Spleen (tissue), 11 donors: ENCODE measurements around the gene CDK18. TPM values are rescaled to one million over a fixed set of nuclear protein-coding genes. Genes with fewer than 3 reads are reported as not detected.

ENCODE experiments used
- DNase-seq: peaks from one replicate; pipeline ENCODE4 v3.0.0-alpha.2; 2020
- H3K27ac ChIP-seq, 8 donors: fragments of 200-600 bp; sonication (generic) in 7 of 8; 1 replicate in 4 of 8; 2 replicates in 4 of 8; pipeline versions ENCODE4 v1.5.0 to v1.8.0; 2016 to 2021; ENCODE audit warnings: inconsistent platforms in 4 of 8, mild to moderate bottlenecking in 4 of 8, moderate library complexity in 1 of 8
- H3K27me3 ChIP-seq, 7 donors: fragments of 200-600 bp; sonication (generic) in 6 of 7; replicated peaks in 1 of 7; 1 replicate in 4 of 7; 2 replicates in 3 of 7; pipeline versions ENCODE4 v1.5.0 to v1.8.0; 2016 to 2021; ENCODE audit warnings: inconsistent platforms in 3 of 7, mild to moderate bottlenecking in 1 of 7
- H3K36me3 ChIP-seq, 6 donors: fragments of 200-600 bp; sonication (generic) in 5 of 6; 1 replicate in 4 of 6; 2 replicates in 2 of 6; pipeline versions ENCODE4 v1.5.0 to v1.8.0; 2016 to 2021; ENCODE audit warnings: inconsistent platforms in 2 of 6
- H3K4me1 ChIP-seq, 6 donors: fragments of 200-600 bp; sonication (generic) in 5 of 6; 1 replicate in 3 of 6; 2 replicates in 3 of 6; pipeline versions ENCODE4 v1.5.0 to v1.8.0; 2016 to 2021; ENCODE audit warnings: inconsistent platforms in 3 of 6
- H3K4me3 ChIP-seq, 8 donors: fragments of 200-600 bp; sonication (generic) in 7 of 8; 1 replicate in 4 of 8; 2 replicates in 4 of 8; pipeline versions ENCODE4 v1.5.0 to v1.8.0; 2016 to 2021; ENCODE audit warnings: inconsistent platforms in 4 of 8, mild to moderate bottlenecking in 4 of 8, moderate library complexity in 2 of 8
- H3K9me3 ChIP-seq, 8 donors: fragments of 200-600 bp; sonication (generic) in 7 of 8; 1 replicate in 4 of 8; 2 replicates in 4 of 8; pipeline versions ENCODE4 v1.5.0 to v1.8.0; 2016 to 2021; ENCODE audit warnings: inconsistent platforms in 4 of 8
- CTCF ChIP-seq, 11 experiments: fragments of 200-600 bp in 7 of 11; fragments of 450-650 bp in 4 of 11; sonication (generic) in 4 of 11; IDR thresholded peaks in 8 of 11; conservative IDR thresholded peaks in 3 of 11; 1 replicate in 7 of 11; 2 replicates in 4 of 11; pipeline versions ENCODE4 v1.4.0 to v1.8.0; 2016 to 2021; ENCODE audit warnings: antibody characterized with exemption in 11 of 11, inconsistent platforms in 4 of 11, mild to moderate bottlenecking in 1 of 11
- POLR2A ChIP-seq, 3 donors: fragments of 450-650 bp; IDR thresholded peaks; one replicate each; pipeline ENCODE4 v1.5.1; 2017; ENCODE audit warnings: antibody characterized with exemption in 3 of 3, mild to moderate bottlenecking in 1 of 3
- POLR2AphosphoS5 ChIP-seq, 3 donors: sonication (generic); formaldehyde crosslinking; IDR thresholded peaks; one replicate each; pipeline ENCODE4 v1.5.1; 2017; ENCODE audit warnings: antibody characterized with exemption in 3 of 3
- WGBS, 5 donors: extraction: QIAGEN DNeasy Blood & Tissue Kit in 3 of 5; methylation state at CpG; one replicate each; pipeline versions ENCODE4 v1.1.5 to v1.1.7; 2013 to 2018; 5-methylcytosine and 5-hydroxymethylcytosine counted together
- intact Hi-C: fragments of 100-400 bp; cut with DNase I; formaldehyde crosslinking; loops from one replicate; pipeline ENCODE4 v1.15.0; 2023; ENCODE audit warnings: low total_unique reads
- polyA plus RNA-seq, 3 donors: library from polyadenylated mRNA; stranded (reverse); fragments of 200-250 nt; gene quantifications; one replicate each; pipeline ENCODE4 v1.2.1, GENCODE V29; 2013
- total RNA-seq, 7 donors: library from RNA; depleted of rRNA in 3 of 7; stranded (reverse); fragments of >200 nt in 3 of 7; fragmentation: NEBNext Ultra II Directional in 4 of 7; extraction: Animal tissue kit (Norgen Biotek cat#: 25700) in 4 of 7; gene quantifications; one replicate each; pipeline versions ENCODE4 v1.1.0 to v1.2.1, GENCODE V29; 2016 to 2021
- donor health status: healthy with polysubstance abuse.
- donor health status: DM: no; HTN: no; CAD: no; lungs with moderate emphysema.
- donor health status: DM: no; HTN: no; CAD: no.
- donor health status: Bipolar disorder and iron deficiency.
- donor health status: healthy.
- donor health status: DM: no; HTN: no; CAD: no.
- donor health status: DM: yes; HTN: yes; CAD: no.

Gene CDK18
- total and polyA plus RNA-seq, 10 donors: 3.5 to 25.3 (median 17.8) TPM

GRCh38 chr1:205580140-205580922 lies 75.9 kb downstream of the CDK18 start:
- TF ChIP-seq CTCF (IDR thresholded peaks at IDR 0.05 in 8 of 11, conservative IDR thresholded peaks at IDR 0.05 in 3 of 11): no peak
- TF ChIP-seq POLR2AphosphoS5 (IDR thresholded peaks at IDR 0.05): no peak
- no peak for TF ChIP-seq POLR2A (IDR thresholded peaks at IDR 0.05)
- intact Hi-C loops: loop anchor here (10.0 kb wide), 1 partner anchor 46 kb away; no protein-coding TSS in a partner anchor
- Histone ChIP-seq H3K4me1 (peaks cover 0 to 24% (median 14%) of the 10 kb centered on the region in 6 donors), H3K27me3 (peaks cover 0 to 19% (median 0%) of the 10 kb centered on the region in 7 donors), H3K27ac (no peak overlapping the region), H3K4me3 (no peak overlapping the region), H3K36me3 (no peaks in the 10 kb centered on the region), H3K9me3 (no peaks in the 10 kb centered on the region)
- DNase-seq: no peak
- 84 to 91% (median 89%) methylated on average over 15 of the region's 15 CpGs for WGBS, 5 donors

GRCh38 chr1:205580923-205581180 lies 76.4 kb downstream of the CDK18 start:
- peaks cover 0 to 19% (median 0%) of the 10 kb centered on the region in 7 donors for H3K27me3 ChIP-seq
- no peaks in the 10 kb centered on the region for H3K36me3 ChIP-seq
- peaks cover 0 to 28% (median 18%) of the 10 kb centered on the region in 6 donors for H3K4me1 ChIP-seq
- H3K27ac ChIP-seq: no peak overlapping the region
- no peak for DNase-seq
- TF ChIP-seq CTCF (IDR thresholded peaks at IDR 0.05 in 8 of 11, conservative IDR thresholded peaks at IDR 0.05 in 3 of 11) (no peak), POLR2A (IDR thresholded peaks at IDR 0.05) (no peak)
- H3K4me3 ChIP-seq: no peak overlapping the region
- WGBS, 5 donors: 79 to 96% (median 85%) methylated on average over 3 of the region's 3 CpGs
- intact Hi-C loops: loop anchor here (10.0 kb wide), 1 partner anchor 46 kb away; no protein-coding TSS in a partner anchor
- no peaks in the 10 kb centered on the region for H3K9me3 ChIP-seq

GRCh38 chr1:205581321-205581980 lies 77.0 kb downstream of the CDK18 start:
- intact Hi-C loops: loop anchor here (10.0 kb wide), 1 partner anchor 47 kb away; no protein-coding TSS in a partner anchor
- 65 to 94% (median 86%) methylated on average over 4 to 9 of the region's 9 CpGs for WGBS, 5 donors
- peaks cover 0 to 17% (median 0%) of the 10 kb centered on the region in 7 donors for H3K27me3 ChIP-seq
- no peaks in the 10 kb centered on the region for H3K9me3 ChIP-seq
- H3K36me3 ChIP-seq: no peaks in the 10 kb centered on the region
- H3K27ac ChIP-seq: peak overlapping the region in 6 of 8 donors; percentile 2 to 69 (median 46)
- peak; percentile 61 for DNase-seq
- H3K4me3 ChIP-seq: no peak overlapping the region
- TF ChIP-seq POLR2AphosphoS5 (IDR thresholded peaks at IDR 0.05) (no peak), CTCF (IDR thresholded peaks at IDR 0.05 in 8 of 11, conservative IDR thresholded peaks at IDR 0.05 in 3 of 11) (no peak), POLR2A (IDR thresholded peaks at IDR 0.05) (no peak)
- H3K4me1 ChIP-seq: peaks cover 0 to 29% (median 21%) of the 10 kb centered on the region in 6 donors

- Histone ChIP-seq H3K9me3 (no peaks in the 10 kb centered on the region), H3K27me3 (peaks cover 0 to 13% (median 0%) of the 10 kb centered on the region in 7 donors), H3K36me3 (no peaks in the 10 kb centered on the region), H3K4me3 (no peak overlapping the region), H3K4me1 (peaks cover 0 to 29% (median 21%) of the 10 kb centered on the region in 6 donors), H3K27ac (peak overlapping the region in 7 of 8 donors; percentile 2 to 69 (median 47))
- TF ChIP-seq POLR2AphosphoS5 (IDR thresholded peaks at IDR 0.05): no peak
- TF ChIP-seq POLR2A (IDR thresholded peaks at IDR 0.05): no peak
- TF ChIP-seq CTCF (IDR thresholded peaks at IDR 0.05 in 8 of 11, conservative IDR thresholded peaks at IDR 0.05 in 3 of 11): no peak
- 45 to 61% (median 49%) methylated on average over 11 of the region's 11 CpGs for WGBS, 5 donors
- peak; percentile 53 for DNase-seq
- intact Hi-C loops: loop anchor here (10.0 kb wide), 1 partner anchor 47 kb away; no protein-coding TSS in a partner anchor
These were observed 77.6 kb downstream of the CDK18 start for GRCh38 chr1:205582046-205582445.
